H4 (cell line): Measurements from ENCODE around the gene CECR2. TPM values are rescaled to one million over a fixed set of nuclear protein-coding genes. Genes with fewer than 3 reads are reported as not detected.
"Not testable (repeated sequence)": the region's sequence is repeated elsewhere in the genome, so short reads cannot be mapped to it uniquely, and the experiment has no call there.

Experiments used
- DNase-seq: peaks from one replicate; pipeline ENCODE4 v3.0.0-alpha.2; 2015; ENCODE audit warnings: low spot score
- total RNA-seq: library from RNA; depleted of rRNA; stranded (reverse); fragments of >200 nt; shearing (Covaris generic); gene quantifications from 2 replicates; pipeline ENCODE4 v1.2.3, GENCODE V29; 2014

The CECR2 gene
- total RNA-seq, 1 experiment from 2014 or later = 0.06 TPM

- DNase-seq = no peak
These were observed 33.0 kb downstream of the CECR2 start for GRCh38 chr22:17402293-17402692.

- DNase-seq = no peak
These were observed 34.6 kb downstream of the CECR2 start for GRCh38 chr22:17403906-17404305.

GRCh38 chr22:17407643-17408042, 38.4 kb downstream of the CECR2 start:
- DNase-seq = no peak

DNA sequence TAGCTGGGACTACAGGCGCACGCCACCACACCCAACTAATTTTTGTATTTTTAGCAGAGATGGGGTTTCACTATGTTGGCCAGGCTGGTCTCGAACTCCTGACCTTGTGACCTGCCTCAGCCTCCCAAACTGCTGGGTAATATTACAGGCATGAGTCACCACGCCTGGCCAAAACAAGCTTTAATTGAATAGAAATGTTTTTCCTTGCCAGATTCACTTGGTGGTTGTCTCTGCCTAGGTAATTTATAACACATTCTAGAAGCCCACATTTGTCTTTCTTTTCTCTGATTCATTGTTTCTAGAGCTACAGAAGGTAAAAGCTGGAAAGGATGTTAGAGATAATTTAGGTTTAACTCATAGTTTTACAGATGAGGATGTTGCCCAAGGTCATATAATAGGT, 41.3 kb downstream of the CECR2 start:
- no peak for DNase-seq

- DNase-seq = no peak
These were observed 42.0 kb downstream of the CECR2 start for GRCh38 chr22:17411213-17411612.

DNA sequence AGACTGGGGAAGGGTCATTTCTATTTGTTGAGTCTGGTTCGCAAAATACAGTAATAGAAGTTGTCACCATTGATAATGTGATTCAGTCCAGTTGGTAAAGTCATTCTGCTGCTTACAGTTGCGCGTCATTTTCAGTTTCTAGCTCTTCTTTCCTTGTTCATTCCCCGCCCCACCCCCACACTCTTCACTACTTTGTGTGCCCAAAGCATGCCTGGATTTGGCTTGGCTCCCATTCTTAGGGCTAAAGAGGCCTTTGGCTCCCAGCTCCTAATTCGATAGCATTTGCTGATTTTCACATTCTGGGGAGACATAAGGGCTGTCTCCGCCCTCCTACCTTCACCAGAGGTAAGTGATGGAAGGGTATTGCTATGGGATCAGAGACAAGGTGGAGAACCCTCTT, 43.0 kb downstream of the CECR2 start:
- no peak for DNase-seq

DNA sequence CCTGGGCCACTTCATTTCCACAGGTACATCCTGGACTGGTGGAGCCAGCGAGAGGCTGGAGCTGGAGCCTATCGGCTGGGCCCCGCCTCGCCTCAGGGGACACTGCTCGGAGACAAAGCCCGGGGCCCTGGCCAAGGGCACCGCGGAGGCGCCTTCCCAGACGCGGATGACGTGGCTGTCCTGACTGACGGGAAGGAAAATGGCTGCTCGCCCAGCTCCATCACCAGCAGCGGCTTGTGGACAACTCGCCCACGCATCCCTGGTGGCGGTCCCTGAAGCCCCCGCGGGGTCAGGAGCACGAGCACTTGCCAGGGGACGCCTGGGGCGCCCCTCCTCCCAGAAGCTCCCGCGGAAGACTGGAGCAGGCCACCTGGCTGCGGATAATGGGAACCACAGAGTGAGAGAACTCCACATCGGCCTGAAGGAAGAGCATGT, 49.6 kb downstream of the CECR2 start:
- DNase-seq = no peak

DNA sequence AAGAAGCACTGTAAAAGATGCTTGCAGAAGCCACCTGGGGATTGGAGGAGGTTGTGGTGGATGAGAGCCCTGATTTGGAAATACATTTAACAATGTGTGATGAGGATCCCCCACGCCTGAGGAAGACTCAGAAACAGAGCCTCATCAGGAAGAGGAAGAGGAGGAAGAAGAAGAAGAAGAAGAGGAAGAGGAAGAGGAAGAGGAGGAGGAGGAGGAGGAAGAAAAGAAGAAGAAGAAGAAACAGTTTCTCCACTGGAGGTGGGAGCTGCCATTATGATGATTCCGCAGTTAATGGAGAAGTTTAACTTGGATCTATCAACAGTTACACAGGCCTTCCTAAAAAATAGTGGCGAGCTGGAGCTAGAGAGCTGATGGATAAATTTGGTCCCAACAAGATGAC, 50.1 kb downstream of the CECR2 start:
- DNase-seq = no peak

GRCh38 chr22:17422736-17423343, 53.6 kb downstream of the CECR2 start:
- DNase-seq = no peak

DNA sequence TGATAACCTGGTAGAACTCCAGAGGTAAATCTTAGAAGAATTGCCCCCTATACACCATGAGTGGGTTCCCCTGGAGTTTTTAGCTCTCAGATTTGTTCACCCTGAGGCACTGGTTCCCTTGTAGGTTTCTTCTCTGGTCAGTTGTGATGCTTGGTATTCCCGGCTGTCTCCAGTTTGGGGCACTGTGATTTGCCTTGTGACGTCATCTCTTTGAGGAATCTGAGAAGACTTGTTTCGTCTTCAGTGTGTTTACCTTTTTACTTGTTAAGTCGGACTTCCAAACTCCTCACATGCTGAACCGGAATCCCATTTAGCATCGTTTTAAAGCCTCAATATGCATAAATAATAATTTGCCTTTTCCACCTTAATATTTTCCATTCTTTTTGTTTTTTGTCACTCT, 54.4 kb downstream of the CECR2 start:
- DNase-seq = no peak

DNA sequence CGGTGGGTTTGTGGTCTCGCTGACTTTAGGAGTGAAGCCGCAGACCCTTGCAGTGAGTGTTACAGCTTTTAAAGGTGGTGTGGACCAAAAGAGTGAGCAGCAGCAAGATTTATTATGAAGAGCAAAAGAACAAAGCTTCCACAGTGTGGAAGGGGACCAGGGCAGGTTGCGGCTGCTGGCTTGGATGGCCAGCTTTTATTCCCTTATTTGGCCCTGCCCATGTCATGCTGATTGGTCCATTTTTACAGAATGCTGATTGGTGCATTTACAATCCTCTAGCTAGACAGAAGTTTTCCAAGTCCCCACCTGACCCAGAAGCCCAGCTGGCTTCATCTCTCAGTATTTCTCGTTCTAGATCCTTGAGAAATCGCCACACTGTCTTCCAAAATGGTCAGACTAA, 58.3 kb downstream of the CECR2 start:
- not testable (repeated sequence) for DNase-seq

DNA sequence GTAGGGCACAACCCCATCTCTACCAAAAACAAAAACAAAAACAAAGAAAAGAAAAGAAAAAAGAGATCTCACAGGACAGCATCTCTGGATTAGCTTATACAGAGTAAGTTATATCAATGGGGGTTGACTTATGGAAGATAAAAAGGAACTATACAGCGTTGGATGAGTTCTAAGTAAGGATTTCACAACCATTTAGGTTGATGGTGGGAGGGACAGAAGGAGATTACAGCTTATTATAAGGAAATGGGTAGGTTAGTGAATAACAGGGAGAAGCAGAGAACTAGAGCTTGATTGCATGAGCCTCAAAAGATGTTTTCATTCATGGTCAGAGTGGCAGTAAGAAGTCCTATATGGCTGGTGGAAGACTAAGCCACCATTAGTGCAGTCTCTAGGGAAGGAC, 60.3 kb downstream of the CECR2 start:
- no peak for DNase-seq

GRCh38 chr22:17430412-17430811, 61.2 kb downstream of the CECR2 start:
- no peak for DNase-seq

DNA sequence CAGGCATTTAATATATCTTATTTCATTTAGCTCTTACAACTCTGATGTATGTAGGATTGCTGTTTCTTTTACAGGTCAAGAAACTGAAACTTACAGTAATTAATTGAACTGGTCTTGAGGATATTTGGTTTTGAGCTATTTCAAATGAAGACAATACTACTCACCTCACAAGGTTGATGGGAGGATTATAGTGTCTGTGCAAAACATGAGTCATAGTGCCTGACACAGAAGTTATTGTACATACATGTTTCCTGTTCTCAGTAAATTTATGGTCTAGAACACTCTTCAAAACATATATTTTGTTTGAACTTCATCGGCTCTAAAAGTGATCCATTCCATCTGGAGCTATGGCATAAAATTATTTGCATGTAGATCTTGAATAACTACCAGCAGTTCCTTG, 61.9 kb downstream of the CECR2 start:
- no peak for DNase-seq

DNA sequence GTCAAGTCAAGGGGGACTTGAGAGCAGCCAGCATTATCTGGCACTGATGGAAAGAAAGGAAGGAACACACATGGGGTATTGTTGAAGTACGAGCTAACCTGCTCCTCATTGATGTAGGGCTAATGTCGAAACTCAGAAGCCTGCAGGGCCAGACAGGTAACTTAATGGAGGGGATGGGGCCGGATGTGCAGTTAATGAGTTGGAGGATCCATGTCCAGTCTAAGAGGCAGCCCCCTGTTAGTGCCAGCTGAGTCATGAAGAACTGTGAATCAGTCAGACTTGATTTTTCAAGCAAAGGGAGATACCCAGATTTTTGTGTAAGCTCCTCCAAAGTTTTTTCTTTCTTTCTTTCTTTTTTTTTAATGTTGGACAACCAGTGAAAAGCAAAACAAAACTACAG, 65.6 kb downstream of the CECR2 start:
- no peak for DNase-seq

GRCh38 chr22:17435375-17435774, 66.1 kb downstream of the CECR2 start:
- no peak for DNase-seq

DNA sequence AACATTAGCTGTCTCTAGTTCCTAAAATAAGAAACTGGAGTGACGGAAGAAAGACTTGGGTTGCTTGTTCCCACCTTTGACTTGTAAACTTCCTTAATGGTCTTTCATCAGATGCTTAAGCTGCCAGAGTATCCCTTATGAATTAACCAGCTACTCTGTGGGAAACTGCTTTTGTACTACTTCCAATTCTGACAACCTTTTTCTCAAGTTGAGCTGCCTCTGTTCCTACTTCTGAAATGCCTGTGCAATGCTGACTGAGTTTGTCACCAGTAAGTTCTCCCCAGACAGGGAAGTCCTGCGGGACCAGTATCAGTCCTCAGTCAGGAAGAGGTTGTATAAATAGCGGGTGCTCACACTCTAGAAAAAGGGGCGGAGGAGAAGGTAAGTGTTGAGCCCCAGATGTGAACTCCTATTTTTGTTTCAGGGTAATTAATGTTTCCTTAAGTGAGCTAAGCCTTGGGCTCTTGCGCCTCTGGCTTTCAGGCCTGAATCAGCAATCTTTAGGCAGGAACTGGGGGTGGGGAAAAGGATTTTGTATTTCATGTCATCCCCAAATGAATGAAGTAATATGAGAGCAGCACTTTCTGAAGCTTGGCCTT, 67.2 kb downstream of the CECR2 start:
- no peak for DNase-seq

DNA sequence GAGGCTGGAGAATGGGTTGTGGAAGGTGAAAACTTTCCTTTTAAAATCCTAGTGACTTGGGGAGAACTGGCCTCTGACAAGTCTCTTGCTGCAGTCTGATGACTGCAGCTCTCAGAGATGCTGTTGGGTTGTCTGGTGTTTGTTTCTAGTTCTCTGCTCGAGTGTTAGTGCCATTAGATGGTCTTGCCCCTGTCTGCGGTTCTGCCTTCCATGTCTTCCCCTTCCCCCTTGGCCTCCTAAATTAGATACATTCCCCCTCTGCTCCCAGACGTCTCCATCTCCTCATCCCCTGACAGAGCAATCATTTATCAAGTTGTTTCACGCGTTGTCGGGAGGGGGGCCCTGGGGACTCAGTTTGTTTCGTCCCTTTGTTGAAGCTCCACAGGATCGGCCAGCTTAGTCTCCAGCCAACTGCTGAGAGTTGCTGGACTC, 67.7 kb downstream of the CECR2 start:
- DNase-seq = no peak

DNA sequence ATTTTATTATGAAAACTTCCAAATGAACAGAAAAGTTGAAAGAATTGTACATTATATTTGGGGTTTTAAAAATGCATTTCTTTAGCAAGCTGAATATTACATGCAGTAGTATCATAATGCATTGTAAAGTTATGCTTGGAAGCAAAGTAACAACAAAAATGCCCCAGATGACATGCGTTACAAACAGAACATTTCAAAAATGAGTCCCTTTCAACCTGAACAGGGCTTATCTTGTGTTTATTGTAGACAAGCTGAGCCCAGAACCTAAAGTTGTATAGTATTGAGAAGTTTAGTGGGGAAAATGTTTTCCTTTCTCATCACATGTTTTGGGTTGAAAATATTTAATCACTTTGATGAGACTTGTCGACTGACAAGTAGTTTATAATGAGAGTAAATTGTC, 68.8 kb downstream of the CECR2 start:
- DNase-seq = no peak

DNA sequence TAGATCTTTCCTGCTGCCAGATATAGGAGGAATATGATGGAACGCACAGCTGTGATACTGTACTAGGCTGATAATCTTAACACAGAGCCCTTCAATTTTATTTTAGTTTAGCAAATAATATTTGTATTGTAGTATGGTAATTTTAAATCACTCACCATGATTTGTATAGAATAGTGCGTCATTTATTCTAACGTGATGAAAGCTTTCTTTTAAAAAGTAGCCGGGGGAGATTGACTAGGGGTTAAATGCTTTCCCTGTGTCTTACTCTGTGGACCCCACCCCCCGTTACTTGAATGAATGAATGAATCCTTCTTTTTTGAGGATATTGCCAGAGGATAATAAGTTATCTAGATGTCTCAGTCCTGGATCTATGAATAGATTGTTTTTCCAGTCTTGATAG, 72.1 kb downstream of the CECR2 start:
- no peak for DNase-seq

GRCh38 chr22:17443405-17444203, 74.3 kb downstream of the CECR2 start:
- no peak for DNase-seq

GRCh38 chr22:17444204-17444504, 74.9 kb downstream of the CECR2 start:
- no peak for DNase-seq

DNA sequence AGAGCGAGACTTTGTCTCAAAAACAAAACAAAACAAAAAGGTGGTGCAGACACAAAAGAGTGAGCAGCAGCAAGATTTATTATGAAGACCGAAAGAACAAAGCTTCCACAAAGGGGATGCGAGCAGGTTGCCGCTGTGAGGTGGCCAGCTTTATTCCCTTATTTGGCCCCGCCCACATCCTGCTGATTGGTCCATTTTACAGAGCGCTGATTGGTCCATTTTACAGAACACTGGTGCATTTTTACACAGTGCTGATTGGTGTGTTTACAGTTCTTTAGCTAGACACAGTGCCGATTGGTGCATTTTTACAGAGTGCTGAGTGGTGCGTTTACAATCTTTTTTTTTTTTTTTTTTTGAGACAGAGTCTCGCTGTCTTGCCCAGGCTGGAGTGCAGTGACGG, 77.4 kb downstream of the CECR2 start:
- no peak for DNase-seq
